Activated naive CD8-positive, alpha-beta T cell treated with anti-CD3 and anti-CD28 coated beads, Interleukin-2, amount 50 U/mL, for 16 hours (primary cell): ENCODE measurements around the gene GSAP.

Experiments
- DNase-seq: peaks from one replicate; pipeline ENCODE4 v3.0.0-alpha.2; 2020; ENCODE audit warnings: low read depth, low spot score

The GSAP gene

GRCh38 chr7:77407906-77408305 is 8.2 kb downstream of the GSAP start:
- DNase-seq = no peak

GRCh38 chr7:77406421-77406820 is 9.7 kb downstream of the GSAP start:
- DNase-seq = no peak

GRCh38 chr7:77404641-77405040 is 11.5 kb downstream of the GSAP start:
- no peak for DNase-seq

- no peak for DNase-seq
These were observed 12.2 kb downstream of the GSAP start for GRCh38 chr7:77403957-77404356.

- no peak for DNase-seq
These were observed 13.3 kb downstream of the GSAP start for GRCh38 chr7:77402818-77403217.

GRCh38 chr7:77401002-77401401 is 15.1 kb downstream of the GSAP start:
- no peak for DNase-seq

- DNase-seq = no peak
These were observed 16.3 kb downstream of the GSAP start for GRCh38 chr7:77399816-77400215.

- DNase-seq = no peak
These were observed 19.1 kb downstream of the GSAP start for GRCh38 chr7:77396894-77397547.

GRCh38 chr7:77395626-77396025 is 20.5 kb downstream of the GSAP start:
- no peak for DNase-seq

GRCh38 chr7:77393954-77394353 is 22.2 kb downstream of the GSAP start:
- DNase-seq = no peak

GRCh38 chr7:77393261-77393660 is 22.9 kb downstream of the GSAP start:
- DNase-seq = no peak

- DNase-seq = no peak
These were observed 24.9 kb downstream of the GSAP start for GRCh38 chr7:77391230-77391629.

GRCh38 chr7:77388055-77388641 is 28.0 kb downstream of the GSAP start:
- no peak for DNase-seq

GRCh38 chr7:77386165-77386822 is 29.9 kb downstream of the GSAP start:
- no peak for DNase-seq

GRCh38 chr7:77383333-77383740 is 32.8 kb downstream of the GSAP start:
- DNase-seq = no peak

GRCh38 chr7:77382532-77382931 is 33.6 kb downstream of the GSAP start:
- DNase-seq = no peak

- no peak for DNase-seq
These were observed 37.6 kb downstream of the GSAP start for GRCh38 chr7:77378584-77378983.

GRCh38 chr7:77370606-77371005 is 45.5 kb downstream of the GSAP start:
- no peak for DNase-seq

GRCh38 chr7:77368974-77369373 is 47.2 kb downstream of the GSAP start:
- no peak for DNase-seq

GRCh38 chr7:77367976-77368375 is 48.2 kb downstream of the GSAP start:
- no peak for DNase-seq

GRCh38 chr7:77362905-77363304 is 53.2 kb downstream of the GSAP start:
- DNase-seq = no peak

- DNase-seq = no peak
These were observed 55.2 kb downstream of the GSAP start for GRCh38 chr7:77360969-77361368.

GRCh38 chr7:77360104-77360503 is 56.0 kb downstream of the GSAP start:
- no peak for DNase-seq
